Measurements from ENCODE around the gene CCDC13.
"Not testable (repeated sequence)": the region's sequence is repeated elsewhere in the genome, so short reads cannot be mapped to it uniquely, and the experiment has no call there.

The CCDC13 gene

GRCh38 chr3:42772670-42773408 is at the start of gene CCDC13:
Gene CCDC13, minus strand, starts transcription at chr3:42773253. Its CDS starts 14,908 bp downstream, at chr3:42758345.
- no peak for TF ChIP-seq CTCF (IDR thresholded peaks at IDR 0.05; ENCODE audit: extremely low read depth, missing control alignments)
- DNase-seq (ENCODE audit: low spot score) = peak; percentile 98

GRCh38 chr3:42822828-42823227 is 49.8 kb upstream of the CCDC13 start:
- TF ChIP-seq CTCF (IDR thresholded peaks at IDR 0.05; ENCODE audit: extremely low read depth, missing control alignments) = no peak
- DNase-seq (ENCODE audit: low spot score) = no peak

- TF ChIP-seq CTCF (IDR thresholded peaks at IDR 0.05; ENCODE audit: extremely low read depth, missing control alignments) = no peak
- no peak for DNase-seq (ENCODE audit: low spot score)
Measured at GRCh38 chr3:42820746-42821051, 47.6 kb upstream of the CCDC13 start.

- no peak for DNase-seq (ENCODE audit: low spot score)
- no peak for TF ChIP-seq CTCF (IDR thresholded peaks at IDR 0.05; ENCODE audit: extremely low read depth, missing control alignments)
Measured at GRCh38 chr3:42819351-42819965, 46.4 kb upstream of the CCDC13 start.

GRCh38 chr3:42815826-42816225 is 42.8 kb upstream of the CCDC13 start:
- no peak for DNase-seq (ENCODE audit: low spot score)
- no peak for TF ChIP-seq CTCF (IDR thresholded peaks at IDR 0.05; ENCODE audit: extremely low read depth, missing control alignments)

GRCh38 chr3:42814914-42815507 is 42.0 kb upstream of the CCDC13 start:
- no peak for TF ChIP-seq CTCF (IDR thresholded peaks at IDR 0.05; ENCODE audit: extremely low read depth, missing control alignments)
- DNase-seq (ENCODE audit: low spot score) = no peak

GRCh38 chr3:42814246-42814645 is 41.2 kb upstream of the CCDC13 start:
- TF ChIP-seq CTCF (IDR thresholded peaks at IDR 0.05; ENCODE audit: extremely low read depth, missing control alignments) = no peak
- DNase-seq (ENCODE audit: low spot score) = no peak

GRCh38 chr3:42811118-42811883 is 38.2 kb upstream of the CCDC13 start:
- DNase-seq (ENCODE audit: low spot score) = not testable (repeated sequence)

- not testable (repeated sequence) for DNase-seq (ENCODE audit: low spot score)
Measured at GRCh38 chr3:42810706-42811105, 37.7 kb upstream of the CCDC13 start.

Data from GM20000 (cell line).